Measurements from ENCODE around the gene INPP4B.
A peak's percentile ranks its signal among the peaks of the same experiment; 100 is the strongest.

Gene INPP4B

DNA sequence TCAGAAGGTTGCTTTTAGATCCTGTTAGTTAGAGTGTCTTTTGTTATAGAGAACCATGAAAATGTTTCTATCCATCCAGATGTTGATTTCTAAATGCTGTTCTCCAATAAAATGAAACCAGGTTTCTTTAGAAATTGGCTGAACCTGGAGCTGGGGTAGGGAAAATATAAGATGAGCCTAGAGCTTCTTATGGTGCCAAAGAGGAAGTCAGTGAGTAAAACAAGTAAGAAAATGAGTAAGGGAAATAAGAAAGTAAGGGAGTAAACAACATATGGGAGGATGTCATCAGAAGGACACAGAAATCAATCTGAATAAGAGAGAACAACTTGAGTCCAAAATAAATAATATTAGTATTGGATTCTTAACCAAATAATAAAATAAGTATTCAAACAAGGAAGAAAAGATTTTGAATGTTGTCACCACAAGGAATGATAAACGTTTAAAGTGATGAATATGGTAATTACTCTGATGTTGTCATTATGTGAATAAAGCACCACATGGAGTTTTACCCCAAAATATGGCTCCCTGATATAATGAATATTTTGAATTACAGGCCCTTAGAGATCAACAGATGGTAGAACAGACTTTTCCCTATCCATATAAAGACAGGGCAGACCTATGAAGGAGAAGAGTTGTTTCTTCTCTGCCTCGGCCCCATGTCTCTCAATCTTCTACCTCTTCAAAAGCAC, 703.6 kb downstream of the INPP4B start:
- Histone ChIP-seq H3K4me2 (no peak overlapping the region), H3K36me3 (no peaks in the 10 kb centered on the region), H3K9me3 (replicated peaks in 1 of 11) (no peaks in the 10 kb centered on the region), H3K27ac (no peak overlapping the region), H3K27me3 (no peaks in the 10 kb centered on the region), H4K20me1 (no peaks in the 10 kb centered on the region), H3K4me3 (no peak overlapping the region), H3K9ac (no peak overlapping the region), H3K4me1 (no peaks in the 10 kb centered on the region)
- no peak for TF ChIP-seq Cebpa-rat (IDR thresholded peaks at IDR 0.05)

DNA sequence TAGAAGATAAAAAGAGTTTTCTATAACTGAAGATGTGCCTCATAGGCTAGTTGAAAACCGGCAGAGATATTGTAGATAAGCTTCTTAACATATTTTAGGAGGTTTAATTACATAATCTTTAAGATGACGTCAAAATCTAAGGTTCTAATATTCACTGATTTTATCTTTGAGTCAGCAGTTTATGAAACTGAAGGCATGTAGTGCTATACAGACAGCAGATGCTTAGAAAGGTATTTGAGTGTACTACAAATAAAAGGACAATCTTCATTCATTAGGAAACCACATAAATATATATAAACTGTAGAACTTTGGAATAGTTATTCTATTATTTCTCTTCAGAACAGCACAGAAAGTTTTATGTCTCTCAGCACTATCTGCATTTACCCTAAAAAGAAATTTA, 704.9 kb downstream of the INPP4B start:
- no peaks in the 10 kb centered on the region for H3K4me1 ChIP-seq
- H3K27ac ChIP-seq = no peak overlapping the region
- H3K36me3 ChIP-seq = no peaks in the 10 kb centered on the region
- no peak for TF ChIP-seq Cebpa-rat (IDR thresholded peaks at IDR 0.05)
- H3K9ac ChIP-seq = no peak overlapping the region
- no peaks in the 10 kb centered on the region for H4K20me1 ChIP-seq
- H3K9me3 ChIP-seq (replicated peaks in 1 of 11) = 0 out of 22 replicates have a peak, but pooled peaks cover 0 to 2% (median 0%) of the 10 kb centered on the region in 11 experiments
- no peaks in the 10 kb centered on the region for H3K27me3 ChIP-seq
- H3K4me2 ChIP-seq = no peak overlapping the region
- no peak overlapping the region for H3K4me3 ChIP-seq

DNA sequence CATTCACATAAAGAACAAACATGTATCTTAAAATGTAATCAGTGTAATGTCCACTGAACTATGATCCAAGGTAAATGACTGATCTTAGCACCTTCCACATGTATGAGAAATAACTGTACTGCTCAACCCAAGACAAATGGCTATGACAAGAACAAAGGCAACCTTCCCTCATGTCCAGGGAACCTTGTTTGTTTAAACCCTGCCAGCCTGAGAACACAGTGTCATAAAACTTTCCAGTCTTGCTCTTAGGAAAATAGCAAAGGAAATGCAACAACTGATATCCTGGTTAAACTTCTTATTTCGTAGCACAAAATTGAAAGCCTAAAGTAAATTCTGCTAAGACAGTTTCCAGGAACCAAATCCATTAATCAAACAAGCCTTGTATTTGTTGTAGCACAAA, 715.4 kb downstream of the INPP4B start:
- Histone ChIP-seq H3K9me3 (replicated peaks in 1 of 11) (no peaks in the 10 kb centered on the region), H3K36me3 (no peaks in the 10 kb centered on the region), H3K4me1 (peaks cover 0 to 4% (median under 1%) of the 10 kb centered on the region in 10 experiments; a peak in 5 of 20 replicates), H3K9ac (no peak overlapping the region), H3K27me3 (no peaks in the 10 kb centered on the region), H3K27ac (no peak overlapping the region), H3K4me2 (no peak overlapping the region), H3K4me3 (no peak overlapping the region), H4K20me1 (no peaks in the 10 kb centered on the region)
- no peak for TF ChIP-seq Cebpa-rat (IDR thresholded peaks at IDR 0.05)

DNA sequence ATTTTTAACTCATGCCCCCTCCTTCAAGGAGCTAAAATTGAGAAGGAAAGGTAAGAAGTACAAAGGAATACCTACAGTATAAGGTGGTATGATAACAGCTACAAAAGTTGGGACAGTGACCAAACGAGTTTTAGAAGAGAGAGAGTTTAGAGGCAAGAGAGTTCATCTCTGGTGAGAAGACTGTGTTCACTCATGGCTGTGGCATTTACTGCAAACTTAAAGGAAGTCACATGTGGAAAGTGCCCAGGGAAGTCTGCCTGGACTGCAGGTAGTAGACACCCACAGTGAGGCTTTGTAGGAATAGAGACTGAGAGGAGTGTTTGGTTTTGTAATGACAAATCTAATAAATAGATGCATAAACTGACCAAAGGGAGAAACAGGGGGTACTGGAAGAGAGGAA, 716.2 kb downstream of the INPP4B start:
- no peak overlapping the region for H3K4me2 ChIP-seq
- no peak overlapping the region for H3K9ac ChIP-seq
- peaks cover 0 to 11% (median 2%) of the 10 kb centered on the region in 10 experiments; a peak in 8 of 20 replicates for H3K4me1 ChIP-seq
- no peak overlapping the region for H3K27ac ChIP-seq
- no peak overlapping the region for H3K4me3 ChIP-seq
- H4K20me1 ChIP-seq = no peaks in the 10 kb centered on the region
- TF ChIP-seq Cebpa-rat (IDR thresholded peaks at IDR 0.05) = no peak
- no peaks in the 10 kb centered on the region for H3K27me3 ChIP-seq
- no peaks in the 10 kb centered on the region for H3K36me3 ChIP-seq
- H3K9me3 ChIP-seq (replicated peaks in 1 of 11) = no peaks in the 10 kb centered on the region

DNA sequence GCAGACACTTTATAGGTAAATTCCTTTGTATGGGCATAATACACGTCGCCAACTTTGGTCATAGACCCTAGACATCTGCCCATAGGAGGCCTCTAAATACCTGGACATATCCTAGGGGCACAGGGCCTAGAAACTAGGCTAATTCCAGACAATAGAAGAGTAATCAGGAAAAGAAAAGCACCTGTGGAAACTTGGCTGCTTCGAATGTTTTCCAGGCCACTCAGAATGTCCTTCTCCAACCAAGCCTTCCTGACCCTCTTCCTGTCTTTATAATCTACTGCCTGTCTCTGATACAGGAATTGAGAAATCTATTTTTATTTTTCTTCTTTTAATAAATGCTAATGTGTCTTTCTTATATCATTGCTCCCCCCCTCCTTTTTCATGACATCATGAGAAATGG, 716.6 kb downstream of the INPP4B start:
- no peak for TF ChIP-seq Cebpa-rat (IDR thresholded peaks at IDR 0.05)
- Histone ChIP-seq H3K27ac (no peak overlapping the region), H3K27me3 (no peaks in the 10 kb centered on the region), H4K20me1 (no peaks in the 10 kb centered on the region), H3K36me3 (no peaks in the 10 kb centered on the region), H3K4me3 (no peak overlapping the region), H3K9me3 (replicated peaks in 1 of 11) (no peaks in the 10 kb centered on the region), H3K4me1 (peaks cover 0 to 14% (median 2%) of the 10 kb centered on the region in 10 experiments; a peak in 8 of 20 replicates), H3K4me2 (no peak overlapping the region), H3K9ac (no peak overlapping the region)

DNA sequence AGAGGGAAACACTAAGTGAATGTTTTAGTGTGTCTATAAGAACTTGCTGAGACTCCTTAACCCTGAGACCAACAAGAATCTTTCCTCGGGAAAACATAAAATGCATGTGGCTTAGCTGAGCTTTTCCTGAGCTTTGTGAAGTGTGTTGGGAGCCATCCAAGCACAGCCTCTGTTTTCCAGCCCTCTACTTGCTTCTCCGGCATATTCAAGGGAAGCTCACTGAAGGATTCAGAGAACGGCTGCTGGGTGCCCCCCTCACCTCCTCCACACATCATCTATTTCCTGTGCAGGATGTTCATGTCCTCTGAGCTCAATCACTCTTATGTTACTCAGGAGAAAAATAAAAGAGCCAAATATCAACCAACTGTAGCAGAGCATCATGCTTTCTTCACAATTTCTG, 717.6 kb downstream of the INPP4B start:
- H3K4me3 ChIP-seq = no peak overlapping the region
- TF ChIP-seq Cebpa-rat (IDR thresholded peaks at IDR 0.05) = no peak
- H4K20me1 ChIP-seq = no peaks in the 10 kb centered on the region
- no peaks in the 10 kb centered on the region for H3K9me3 ChIP-seq (replicated peaks in 1 of 11)
- no peak overlapping the region for H3K4me2 ChIP-seq
- no peak overlapping the region for H3K27ac ChIP-seq
- no peaks in the 10 kb centered on the region for H3K36me3 ChIP-seq
- H3K27me3 ChIP-seq = no peaks in the 10 kb centered on the region
- peaks cover 0 to 14% (median 2%) of the 10 kb centered on the region in 10 experiments; a peak in 8 of 20 replicates for H3K4me1 ChIP-seq
- no peak overlapping the region for H3K9ac ChIP-seq

DNA sequence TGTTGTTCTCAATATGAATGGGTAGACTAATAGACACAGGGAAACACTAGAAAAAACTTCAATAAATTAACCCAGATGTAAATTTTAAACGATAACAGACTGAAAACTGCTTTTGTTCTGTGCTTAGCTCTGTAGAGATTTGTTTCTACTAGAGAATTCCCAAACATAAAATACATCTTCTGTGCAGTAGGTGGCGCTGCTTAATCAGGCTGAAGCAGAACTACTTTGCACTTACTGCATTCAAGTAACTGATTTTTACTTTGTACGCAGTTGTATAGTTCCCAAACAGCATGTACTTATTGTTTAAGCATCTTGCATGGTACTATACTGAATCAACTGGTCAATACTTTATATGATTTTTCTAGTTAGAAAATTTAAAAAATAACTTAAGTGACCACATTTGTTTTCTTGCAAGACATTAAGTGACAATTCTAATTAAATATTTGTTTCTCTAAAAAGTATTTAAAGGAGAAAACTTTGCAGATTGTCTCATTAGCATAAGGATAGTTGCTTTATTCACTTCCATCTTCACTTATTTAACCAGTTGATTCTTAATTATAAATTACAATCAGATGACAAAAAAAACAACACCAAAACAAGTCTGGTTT, 719.1 kb downstream of the INPP4B start:
- peaks cover 0 to 14% (median 3%) of the 10 kb centered on the region in 10 experiments; a peak in 9 of 20 replicates for H3K4me1 ChIP-seq
- H3K4me3 ChIP-seq = no peak overlapping the region
- H3K27me3 ChIP-seq = no peaks in the 10 kb centered on the region
- TF ChIP-seq Cebpa-rat (IDR thresholded peaks at IDR 0.05) = no peak
- no peaks in the 10 kb centered on the region for H4K20me1 ChIP-seq
- H3K9ac ChIP-seq = no peak overlapping the region
- no peaks in the 10 kb centered on the region for H3K9me3 ChIP-seq (replicated peaks in 1 of 11)
- H3K36me3 ChIP-seq = no peaks in the 10 kb centered on the region
- H3K27ac ChIP-seq = no peak overlapping the region
- H3K4me2 ChIP-seq = no peak overlapping the region

DNA sequence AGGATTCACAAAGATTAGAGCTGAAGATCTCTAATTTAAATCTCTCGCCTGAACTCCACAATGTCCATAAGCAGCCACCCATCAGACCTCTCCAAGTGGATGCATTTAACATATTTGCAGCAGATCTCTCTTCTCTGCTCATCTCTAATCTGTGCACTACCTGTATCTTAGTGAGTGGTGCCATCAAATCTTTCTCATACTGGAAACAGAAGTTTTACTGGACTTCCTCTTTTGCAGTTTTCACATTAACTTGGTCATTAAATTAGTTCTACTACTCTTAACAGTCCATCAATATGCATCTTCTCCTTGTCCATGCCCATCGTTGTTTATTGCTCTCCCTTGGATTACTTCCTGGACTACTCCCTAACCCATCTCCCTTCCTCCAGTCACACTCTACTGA, 721.2 kb downstream of the INPP4B start:
- Histone ChIP-seq H3K4me3 (no peak overlapping the region), H3K27ac (no peak overlapping the region), H3K4me1 (peaks cover 0 to 14% (median 4%) of the 10 kb centered on the region in 10 experiments; a peak in 9 of 20 replicates), H3K36me3 (no peaks in the 10 kb centered on the region), H3K4me2 (peak overlapping the region in 1 of 11 experiments; percentile 9; a peak in 1 of 22 replicates), H3K9me3 (replicated peaks in 1 of 11) (no peaks in the 10 kb centered on the region), H3K9ac (no peak overlapping the region), H3K27me3 (no peaks in the 10 kb centered on the region), H4K20me1 (no peaks in the 10 kb centered on the region)
- TF ChIP-seq Cebpa-rat (IDR thresholded peaks at IDR 0.05) = no peak

DNA sequence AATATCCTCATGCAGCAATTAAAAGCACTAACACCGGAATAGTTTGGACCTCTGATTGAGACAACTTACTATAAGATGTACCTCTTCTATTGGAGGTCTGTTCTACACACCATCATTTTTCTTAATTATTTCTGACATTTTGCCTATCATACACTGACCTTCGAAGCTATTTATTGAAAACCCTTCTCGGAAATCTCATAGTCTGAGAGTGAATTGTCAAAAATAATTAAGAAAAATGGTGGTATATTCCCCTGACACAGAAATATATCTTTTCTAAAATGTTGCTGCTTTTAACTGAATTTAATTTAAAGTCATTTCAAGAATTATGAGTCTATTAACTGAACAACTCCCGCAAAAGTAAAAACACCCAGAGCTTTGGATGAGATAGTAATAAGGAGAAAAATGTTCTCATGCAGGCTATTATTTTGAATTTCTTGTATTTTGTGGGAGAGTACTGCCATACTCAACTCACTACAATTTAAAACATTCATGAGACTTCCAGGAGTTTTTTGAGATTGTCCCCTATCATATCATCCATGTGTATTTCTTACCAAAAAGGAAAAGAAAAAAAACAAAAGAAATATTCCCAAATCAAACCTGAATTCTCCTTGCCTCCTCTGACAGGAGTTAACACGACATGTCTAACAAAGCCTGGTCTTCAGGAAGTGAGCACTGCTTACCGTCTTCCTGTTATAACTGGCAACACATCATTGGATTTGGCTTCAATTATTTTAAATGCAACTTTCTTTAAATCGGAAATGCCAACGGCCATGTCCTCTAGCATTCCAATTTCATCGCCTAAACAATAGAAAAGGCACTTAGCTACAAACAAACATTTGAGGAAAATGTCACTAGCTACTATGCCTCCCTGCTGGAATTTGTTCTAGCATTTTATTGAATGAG, 724.4 kb downstream of the INPP4B start:
- H3K4me3 ChIP-seq = no peak overlapping the region
- TF ChIP-seq Cebpa-rat (IDR thresholded peaks at IDR 0.05) = no peak
- no peaks in the 10 kb centered on the region for H3K36me3 ChIP-seq
- H3K27ac ChIP-seq = no peak overlapping the region
- no peaks in the 10 kb centered on the region for H4K20me1 ChIP-seq
- no peaks in the 10 kb centered on the region for H3K27me3 ChIP-seq
- H3K9ac ChIP-seq = no peak overlapping the region
- 0 out of 22 replicates have a peak, but pooled peaks cover 0 to 5% (median 0%) of the 10 kb centered on the region in 11 experiments for H3K9me3 ChIP-seq (replicated peaks in 1 of 11)
- no peak overlapping the region for H3K4me2 ChIP-seq
- H3K4me1 ChIP-seq = peaks cover 0 to 14% (median 4%) of the 10 kb centered on the region in 10 experiments; a peak in 9 of 20 replicates
